ENCODE measurements around the gene PMIS2.

The PMIS2 gene

GRCh38 chr19:35633727-35634440, 47.9 kb downstream of the PMIS2 start:
- DNase-seq (ENCODE audit: low read depth) = no peak

GRCh38 chr19:35636651-35637050, 50.7 kb downstream of the PMIS2 start:
- DNase-seq (ENCODE audit: low read depth) = no peak

Data from activated gamma-delta T cell treated with anti-CD3 and anti-CD28 coated beads, Interleukin-2, amount 50 U/mL, for 16 hours (primary cell).